Islet of Langerhans (tissue), 1 donor: ENCODE results near the gene MSMP.

ENCODE experiments used
- FAIRE-seq: peaks from one replicate; lab custom pipeline; 2011; peaks lifted over from hg19 to GRCh38; lab: Jason Lieb, UNC

MSMP gene

GRCh38 chr9:35718721-35719511, 35.2 kb downstream of the MSMP start:
- no peak for FAIRE-seq

GRCh38 chr9:35717132-35717870, 36.8 kb downstream of the MSMP start:
- FAIRE-seq, result no peak

GRCh38 chr9:35716230-35716629, 37.8 kb downstream of the MSMP start:
- FAIRE-seq, result no peak

- FAIRE-seq, result no peak
Observed at GRCh38 chr9:35714579-35715252, 39.4 kb downstream of the MSMP start.

- no peak for FAIRE-seq
Observed at GRCh38 chr9:35714123-35714522, 40.0 kb downstream of the MSMP start.

- FAIRE-seq, result no peak
Observed at GRCh38 chr9:35713578-35713977, 40.5 kb downstream of the MSMP start.

GRCh38 chr9:35712762-35713400, 41.2 kb downstream of the MSMP start:
- FAIRE-seq, result no peak

- no peak for FAIRE-seq
Observed at GRCh38 chr9:35711501-35712428, 42.3 kb downstream of the MSMP start.

- FAIRE-seq, result no peak
Observed at GRCh38 chr9:35710818-35711500, 43.1 kb downstream of the MSMP start.

GRCh38 chr9:35708146-35708545, 45.9 kb downstream of the MSMP start:
- FAIRE-seq, result no peak

GRCh38 chr9:35706951-35707350, 47.1 kb downstream of the MSMP start:
- FAIRE-seq, result no peak

GRCh38 chr9:35705836-35706430, 48.1 kb downstream of the MSMP start:
- FAIRE-seq, result no peak

- no peak for FAIRE-seq
Observed at GRCh38 chr9:35705372-35705771, 48.7 kb downstream of the MSMP start.

- no peak for FAIRE-seq
Observed at GRCh38 chr9:35703906-35704672, 50.0 kb downstream of the MSMP start.
